ENCODE data around the gene POU3F1.

Gene POU3F1

DNA sequence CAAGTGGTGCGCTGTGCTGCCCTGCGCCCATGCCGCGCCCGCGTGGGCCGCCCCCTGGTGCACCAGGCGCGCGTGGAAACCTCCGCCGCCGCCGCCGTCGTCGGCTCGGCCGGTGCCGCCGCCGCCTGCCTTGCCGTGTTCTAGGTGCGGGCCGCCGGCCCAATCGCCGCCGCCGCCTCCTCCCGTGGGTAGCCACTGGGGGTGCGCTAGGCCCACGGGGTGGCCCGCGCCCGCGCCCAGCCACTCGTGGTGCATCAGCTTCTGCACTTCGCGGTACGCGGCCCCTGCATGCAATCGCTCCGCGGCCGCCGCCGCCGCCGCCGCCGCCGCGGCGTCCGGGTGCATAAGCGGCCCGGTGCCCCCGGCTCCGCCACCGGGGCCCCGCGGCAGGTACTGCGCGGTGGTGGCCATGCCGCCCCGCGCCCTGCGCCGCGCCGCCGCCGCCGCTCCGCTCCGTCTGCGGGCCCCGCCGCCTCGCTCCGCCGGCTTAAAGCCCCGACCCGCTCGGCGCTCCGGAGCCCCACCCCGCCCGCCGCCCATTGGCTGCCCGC lies at the start of gene POU3F1:
Gene POU3F1 (minus strand): TSS at position 461 of the 551 bp plus-strand sequence. CDS start 50 bp downstream, at position 411.
- no peak for DNase-seq

DNA sequence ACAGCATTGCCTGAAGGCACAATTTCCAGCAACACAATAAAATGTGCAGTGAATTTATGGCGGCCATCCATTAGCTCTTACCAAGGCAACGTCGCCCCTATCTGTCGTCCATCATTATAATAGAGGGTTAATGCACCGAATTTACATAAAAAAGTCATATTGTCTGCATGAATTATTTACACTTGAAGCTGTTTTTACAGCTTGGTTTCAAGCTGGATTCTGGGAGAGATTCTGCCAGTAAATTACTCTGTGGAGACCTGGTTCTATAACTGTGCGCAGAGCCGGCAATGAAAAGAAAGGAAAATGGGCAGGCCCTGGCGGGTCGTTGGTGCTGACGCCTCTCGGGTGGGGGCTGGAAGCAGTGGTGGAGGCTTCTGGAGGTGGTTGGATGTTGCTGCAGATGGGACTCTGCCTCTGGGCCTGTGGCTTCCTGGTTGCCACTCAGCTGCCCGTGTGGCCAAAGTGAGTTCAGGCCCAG lies 48.9 kb upstream of the POU3F1 start:
- DNase-seq: no peak

DNA sequence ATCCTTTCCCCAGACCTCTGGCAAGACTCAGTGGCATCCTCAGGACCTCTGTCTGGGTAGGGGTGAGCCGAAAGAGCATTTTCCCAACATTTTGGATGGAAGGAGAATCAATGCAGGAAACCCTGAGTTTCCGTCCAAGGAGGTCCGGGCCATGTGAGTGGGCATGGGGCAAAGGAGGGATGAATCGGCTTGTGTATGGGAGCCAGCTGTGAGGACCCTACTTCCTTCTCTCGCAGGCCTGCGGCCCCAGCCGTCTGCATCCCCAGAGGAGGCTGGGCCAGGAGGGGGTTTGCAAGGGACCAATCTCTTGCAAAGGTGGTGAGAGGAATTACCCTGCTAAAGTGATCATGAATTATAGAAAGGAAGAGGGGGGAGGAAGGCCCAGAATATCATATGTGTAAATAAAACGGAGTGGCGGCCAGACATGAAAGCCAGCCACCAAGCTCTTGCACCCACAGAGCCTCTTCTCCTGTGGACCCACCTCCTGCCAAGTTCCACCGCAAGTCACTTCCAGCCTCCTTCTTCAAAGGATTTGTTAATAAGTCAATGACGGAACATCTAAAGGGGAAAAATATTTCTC lies 48.2 kb upstream of the POU3F1 start:
- no peak for DNase-seq

DNA sequence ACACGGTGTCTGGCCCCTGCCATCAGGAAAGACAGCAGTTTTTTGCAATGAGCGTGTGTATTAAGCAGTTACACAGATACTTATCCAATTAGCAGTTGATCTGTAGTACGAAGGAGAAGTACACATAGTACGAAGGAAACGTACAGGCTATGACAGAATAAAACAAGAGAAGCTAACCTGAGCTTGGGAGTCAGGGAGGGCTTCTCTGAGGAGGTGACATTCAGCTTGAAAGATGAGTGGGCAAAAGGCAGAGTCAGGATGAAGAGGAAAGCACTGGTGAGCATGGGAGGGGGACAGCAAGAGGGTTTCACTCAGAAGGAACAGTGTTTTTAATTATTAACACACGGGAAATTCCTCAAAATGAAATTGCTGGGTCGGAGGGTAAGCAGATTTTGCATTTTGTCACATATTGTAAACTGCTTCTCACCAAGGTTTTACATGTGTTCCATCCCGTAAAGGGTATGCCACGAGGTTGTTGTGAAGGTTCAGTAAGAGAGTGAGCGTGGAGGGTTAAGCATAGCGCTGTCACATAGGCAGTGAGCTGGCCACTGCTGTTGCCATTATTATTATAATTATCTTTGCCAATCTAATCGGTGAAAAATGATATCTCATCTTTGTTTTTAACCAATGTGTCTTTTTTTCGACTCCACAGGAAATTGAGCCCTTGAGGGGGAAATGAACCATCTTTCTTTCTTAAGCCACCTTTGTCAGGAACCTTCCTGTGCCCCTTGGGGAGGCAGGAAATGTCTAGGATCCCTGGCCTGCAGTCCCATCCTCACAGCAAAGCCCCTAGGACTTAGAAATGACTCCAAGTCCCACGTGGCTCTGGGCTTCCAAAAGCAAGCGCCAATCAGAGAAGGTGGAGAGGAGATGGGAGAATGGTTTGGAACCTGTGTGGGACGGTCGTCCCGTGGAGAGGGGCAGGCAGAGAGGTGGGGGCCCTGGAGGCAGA lies 47.3 kb upstream of the POU3F1 start:
- DNase-seq: no peak

DNA sequence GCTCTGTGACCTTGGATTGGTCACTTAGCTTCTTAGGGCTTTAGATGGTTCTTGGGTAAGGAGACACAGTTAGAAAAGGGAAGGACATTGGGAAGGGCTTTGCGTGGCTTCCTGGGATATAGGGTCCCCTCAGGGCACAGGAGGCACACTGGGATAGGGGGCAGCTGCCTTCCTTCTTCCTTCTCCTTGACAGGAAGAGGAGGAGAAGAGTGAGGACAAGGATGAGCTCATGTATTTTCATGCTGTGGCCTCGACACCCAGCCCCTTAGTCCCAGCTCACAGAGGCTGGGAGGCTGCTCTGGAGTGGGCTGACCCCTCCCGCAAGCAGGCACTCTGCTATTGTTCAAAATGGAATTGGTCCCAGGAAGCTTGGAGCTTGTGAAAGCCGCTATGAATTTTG lies 45.7 kb upstream of the POU3F1 start:
- no peak for DNase-seq

DNA sequence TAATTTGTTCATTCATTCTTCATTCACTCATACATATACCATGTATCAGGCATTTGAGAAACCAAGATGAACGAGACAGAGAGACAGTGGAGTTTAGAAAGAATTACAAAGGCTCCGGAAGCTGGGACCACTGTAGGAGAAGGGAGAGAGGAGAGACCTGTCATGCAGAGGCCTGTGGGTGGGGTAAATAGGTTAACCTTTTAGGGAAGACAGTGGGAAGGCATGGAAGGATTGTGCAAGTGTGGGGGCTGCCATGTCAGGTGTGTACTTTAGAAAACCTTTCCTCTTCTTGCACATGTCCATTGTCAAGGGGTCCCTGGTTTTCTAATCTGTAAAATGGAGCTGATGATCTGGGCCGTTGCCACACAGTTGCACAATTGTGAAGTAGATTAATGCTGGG lies 44.2 kb upstream of the POU3F1 start:
- no peak for DNase-seq

DNA sequence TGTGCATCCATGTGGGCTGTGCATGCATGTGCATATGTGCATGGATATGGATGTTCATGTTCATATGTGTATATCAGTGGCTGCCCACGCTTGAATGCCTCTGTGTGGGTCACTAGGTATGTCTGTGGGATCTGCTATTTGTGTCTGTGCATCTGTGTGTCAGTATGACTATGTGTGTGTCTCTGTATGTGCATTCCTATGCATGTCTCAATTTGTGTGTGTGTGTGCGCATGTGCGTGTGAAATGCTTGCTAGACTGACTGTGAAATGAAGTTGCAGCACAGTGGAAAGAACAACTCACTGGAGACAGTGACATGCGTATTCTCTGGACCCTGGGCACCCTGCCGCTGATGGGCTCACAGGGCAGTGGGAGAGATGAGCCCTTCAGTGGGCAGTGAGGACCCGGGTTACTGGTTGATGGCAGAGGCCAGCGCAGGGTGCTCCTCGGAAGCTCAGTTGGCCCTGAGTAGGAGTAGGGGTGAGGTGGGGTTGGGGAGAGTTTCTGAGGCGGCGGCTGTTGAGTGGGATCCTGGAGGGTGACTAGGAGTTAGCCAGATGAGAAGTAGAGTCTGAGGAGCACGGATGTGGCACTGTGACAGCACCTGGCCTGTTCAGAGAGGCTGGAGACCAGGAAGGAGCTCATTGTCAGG lies 43.2 kb upstream of the POU3F1 start:
- DNase-seq: no peak

DNA sequence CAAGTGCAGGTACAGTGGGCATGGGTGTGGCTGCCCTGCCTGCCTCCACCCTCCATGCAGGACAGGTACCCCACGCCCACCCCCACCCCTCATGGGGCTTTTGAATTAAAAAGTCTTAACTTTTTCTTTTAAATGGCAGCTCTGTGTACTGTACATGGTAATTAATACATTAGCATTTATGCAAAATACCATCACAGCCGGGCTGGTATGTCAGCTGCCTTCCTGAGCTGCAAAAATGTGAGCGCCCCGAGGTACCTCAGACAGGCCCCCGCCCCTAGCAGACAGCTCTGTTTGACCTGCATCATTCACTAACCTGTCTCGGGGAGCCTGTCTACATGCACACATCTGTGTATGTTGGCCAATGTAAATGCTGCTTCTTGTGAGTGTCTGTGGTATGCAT lies 42.2 kb upstream of the POU3F1 start:
- DNase-seq: no peak

DNA sequence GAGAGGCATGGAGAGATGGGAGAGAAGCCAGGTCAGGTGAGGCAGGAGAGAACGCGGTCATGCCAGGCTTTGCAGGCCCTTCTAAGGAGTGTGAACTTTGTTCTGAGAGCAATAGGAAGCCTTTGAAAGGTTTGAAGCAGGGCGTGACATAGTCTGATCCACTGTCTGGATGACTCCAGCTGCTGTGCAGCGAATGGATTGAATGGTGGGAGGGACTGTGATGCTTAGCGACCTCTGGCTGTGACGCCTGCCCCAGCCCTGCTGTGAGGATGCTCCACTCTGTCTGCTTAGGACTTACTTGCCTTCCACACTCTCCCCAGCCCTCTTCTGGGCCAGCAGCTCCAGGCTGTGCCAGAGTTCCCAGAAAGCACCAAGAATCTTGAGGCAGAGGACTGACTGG lies 41.8 kb upstream of the POU3F1 start:
- no peak for DNase-seq

DNA sequence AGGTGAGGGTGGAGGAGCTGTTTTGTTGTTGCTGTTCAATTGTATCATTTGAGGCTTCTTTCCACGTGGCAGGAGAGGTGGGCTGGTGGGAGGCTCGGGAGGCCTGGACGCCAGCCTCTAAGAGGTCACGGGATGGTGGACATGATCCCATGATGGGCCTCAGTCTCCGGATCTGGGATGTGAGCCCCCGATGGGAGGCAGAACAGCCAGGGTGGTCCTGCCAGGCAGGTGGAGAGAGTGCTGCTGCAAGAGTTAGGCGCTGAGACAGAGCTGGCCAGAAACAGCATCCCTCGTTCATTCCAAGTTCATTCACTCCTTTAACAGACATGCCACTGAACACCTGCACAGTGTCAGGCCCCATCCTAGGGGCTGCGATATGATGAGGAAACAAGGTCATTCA lies 41.1 kb upstream of the POU3F1 start:
- DNase-seq: no peak

DNA sequence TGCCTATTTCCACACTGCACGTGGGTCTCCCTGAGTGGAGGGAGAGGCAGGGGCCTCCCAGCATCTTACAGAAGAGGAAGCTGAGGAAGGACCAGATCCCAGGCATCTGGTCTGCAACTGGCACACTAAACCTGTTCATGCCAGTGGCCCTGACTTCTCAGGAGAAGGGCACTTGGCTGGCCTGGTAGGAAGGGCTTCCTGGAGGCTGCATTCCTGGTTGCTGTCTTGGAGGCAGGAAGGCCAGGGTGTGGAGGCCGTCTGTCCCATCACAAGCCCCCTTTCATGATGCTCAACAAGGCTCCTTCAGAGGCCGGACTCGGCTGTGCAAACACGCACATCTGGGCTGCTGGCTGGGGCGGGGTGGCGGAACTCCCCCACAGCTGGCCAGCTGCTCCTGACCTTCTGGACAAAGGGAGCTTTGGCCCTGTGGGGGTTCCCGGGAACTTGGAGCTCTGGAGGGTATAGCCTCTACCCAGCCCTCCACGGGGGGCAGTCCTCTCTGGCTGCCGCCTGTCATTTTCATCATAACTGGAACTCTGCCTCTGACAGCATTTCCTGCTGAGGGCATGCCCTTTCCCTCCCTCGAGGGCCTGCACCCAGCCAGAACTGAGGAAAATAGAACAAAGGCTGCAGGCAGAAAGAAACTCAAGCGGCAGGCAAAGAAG lies 39.2 kb upstream of the POU3F1 start:
- no peak for DNase-seq

DNA sequence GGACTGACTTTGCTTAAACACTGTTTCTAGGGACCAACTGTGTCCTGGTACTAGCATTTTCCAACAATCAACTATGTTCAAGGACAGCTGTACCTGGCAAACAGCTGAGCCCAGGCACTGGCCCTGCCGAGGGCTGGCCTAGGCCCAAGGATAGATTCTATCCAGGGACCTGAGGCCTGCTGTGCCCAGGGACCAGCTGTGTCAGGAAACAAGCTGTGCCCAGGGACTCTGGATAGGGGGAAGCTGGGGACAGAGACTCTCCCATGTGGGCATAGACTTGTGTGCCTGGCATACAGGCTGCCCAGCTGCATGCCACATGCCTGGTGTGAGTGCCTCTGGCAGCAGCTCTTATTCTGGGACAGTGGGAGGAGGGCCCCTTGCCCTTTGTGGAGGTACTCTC lies 38.1 kb upstream of the POU3F1 start:
- DNase-seq: no peak

DNA sequence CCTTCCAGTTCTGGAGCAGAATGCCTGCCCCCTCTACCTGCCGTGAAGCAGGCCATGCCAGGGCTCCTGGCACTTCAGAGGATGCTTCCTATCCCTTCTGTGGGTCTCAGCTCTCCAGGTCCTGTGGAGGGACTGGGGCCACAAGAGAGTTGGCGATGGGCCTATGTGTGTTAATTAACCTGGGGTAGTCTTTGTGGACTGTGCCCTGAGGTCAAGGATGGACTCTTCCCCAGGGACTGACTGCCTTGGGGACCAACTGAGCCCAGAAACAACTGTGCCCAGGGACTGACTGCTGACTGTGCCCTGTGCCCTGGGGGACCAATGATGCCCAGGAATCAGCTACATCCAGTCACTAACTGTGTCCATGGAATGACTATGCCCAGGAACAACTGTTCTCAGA lies 37.5 kb upstream of the POU3F1 start:
- DNase-seq: no peak

DNA sequence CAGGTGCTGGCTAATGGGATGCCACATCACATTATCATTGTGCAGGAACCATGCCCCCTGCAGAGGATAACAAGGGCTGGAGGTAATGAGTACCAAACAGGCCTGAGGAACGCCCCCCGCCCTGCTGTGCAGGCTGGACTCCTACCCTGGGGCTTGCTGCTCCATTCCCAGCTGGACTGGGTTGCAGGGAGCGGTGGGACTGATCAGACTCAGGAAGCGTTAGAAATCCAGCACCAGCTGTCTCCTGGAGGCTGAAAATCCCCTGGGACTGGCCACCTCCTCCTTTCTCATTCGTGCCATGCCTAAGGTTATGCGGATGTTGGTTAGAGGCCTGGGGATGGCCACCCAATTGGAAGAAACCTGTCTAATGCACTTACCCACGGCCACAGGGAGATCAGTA lies 36.9 kb upstream of the POU3F1 start:
- DNase-seq: no peak

DNA sequence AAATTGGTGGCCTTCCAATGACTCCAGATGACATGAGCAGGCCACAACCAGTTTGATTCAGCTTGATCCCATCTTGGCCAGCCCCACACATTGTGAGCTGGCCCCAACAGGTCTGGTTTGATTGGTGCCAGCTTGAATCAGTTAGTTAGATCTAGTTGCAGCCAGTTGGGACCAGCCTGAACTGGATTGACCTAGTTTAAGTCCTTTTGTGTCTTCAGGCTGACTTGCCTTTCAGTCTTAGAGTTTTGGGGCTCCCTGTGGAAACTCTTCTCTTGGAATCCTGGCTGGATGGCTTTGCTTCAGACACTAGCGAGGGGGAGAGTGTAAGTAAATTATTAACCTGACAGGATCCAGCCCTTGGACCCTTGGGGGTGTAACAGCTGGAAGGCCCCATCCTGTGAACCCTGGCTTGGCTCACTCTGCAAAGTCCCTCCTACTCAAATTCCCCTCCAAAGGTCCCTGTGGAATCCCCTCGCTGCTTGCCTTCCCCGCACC lies 36.2 kb upstream of the POU3F1 start:
- DNase-seq: no peak

DNA sequence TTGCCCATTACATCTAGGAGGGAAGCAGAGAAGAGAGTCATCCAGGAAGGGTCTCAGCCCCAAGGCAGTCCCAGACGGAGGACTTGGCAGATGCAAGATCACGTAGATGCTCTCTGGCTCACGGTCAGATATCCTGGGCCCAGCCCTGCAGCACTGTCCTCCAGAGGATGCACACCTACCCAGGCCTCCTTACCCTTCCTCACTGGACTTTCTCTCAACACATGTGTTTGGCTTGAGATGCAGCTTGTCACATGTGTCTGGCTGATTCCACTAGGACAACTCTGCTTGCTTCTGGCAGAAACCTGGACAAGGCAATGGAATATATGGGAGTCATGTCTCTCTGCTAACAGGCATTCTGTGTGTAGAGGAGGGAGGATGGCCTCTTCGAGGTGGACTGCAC lies 32.4 kb upstream of the POU3F1 start:
- DNase-seq: no peak

DNA sequence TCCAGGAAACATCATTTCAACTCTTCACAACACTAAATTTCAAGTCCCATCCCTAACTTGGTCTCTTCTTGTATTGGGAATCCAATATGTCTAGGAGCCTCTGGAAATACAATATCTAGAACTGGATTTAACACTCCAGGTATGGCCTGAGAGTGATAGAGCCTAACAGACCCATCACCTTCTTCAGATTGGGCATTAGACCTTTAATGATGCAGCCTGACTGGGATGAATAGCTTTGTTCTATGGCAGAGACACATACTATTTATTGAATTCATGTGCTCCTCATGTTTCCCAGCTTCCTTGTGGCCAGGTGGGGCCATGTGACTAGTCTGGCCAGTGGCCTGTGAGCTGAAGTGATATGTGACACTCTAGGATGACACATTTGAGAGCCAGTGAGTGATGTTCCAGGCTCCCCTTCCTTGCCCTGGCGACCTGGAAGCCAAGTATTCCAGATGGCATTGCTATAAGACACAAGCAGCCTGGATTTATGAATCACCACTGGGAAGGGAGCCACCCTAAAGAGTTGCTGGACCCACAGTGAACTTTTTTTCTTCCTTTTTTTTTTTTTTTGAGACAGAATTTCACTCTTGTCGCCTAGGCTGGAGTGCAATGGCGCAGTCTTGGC lies 31.0 kb upstream of the POU3F1 start:
- no peak for DNase-seq

DNA sequence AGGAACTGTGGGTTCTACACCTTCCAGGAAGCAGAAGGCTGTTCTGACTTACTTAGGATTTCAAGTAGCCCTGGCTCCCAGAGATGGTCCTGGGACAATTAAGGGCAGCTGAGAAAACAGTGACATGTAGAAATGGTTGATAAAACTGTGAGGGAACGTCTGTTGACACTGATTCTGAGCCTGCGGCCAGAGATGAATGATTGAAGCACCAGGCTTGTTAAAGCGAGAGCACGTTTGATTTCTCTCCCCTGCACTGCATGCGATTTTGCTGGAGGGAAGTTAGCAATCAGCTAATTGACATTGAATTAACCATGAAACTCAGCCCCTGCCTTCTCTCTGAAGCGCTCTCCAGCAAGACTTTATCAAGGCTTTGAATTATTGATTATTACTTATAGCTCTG lies 29.9 kb upstream of the POU3F1 start:
- no peak for DNase-seq

DNA sequence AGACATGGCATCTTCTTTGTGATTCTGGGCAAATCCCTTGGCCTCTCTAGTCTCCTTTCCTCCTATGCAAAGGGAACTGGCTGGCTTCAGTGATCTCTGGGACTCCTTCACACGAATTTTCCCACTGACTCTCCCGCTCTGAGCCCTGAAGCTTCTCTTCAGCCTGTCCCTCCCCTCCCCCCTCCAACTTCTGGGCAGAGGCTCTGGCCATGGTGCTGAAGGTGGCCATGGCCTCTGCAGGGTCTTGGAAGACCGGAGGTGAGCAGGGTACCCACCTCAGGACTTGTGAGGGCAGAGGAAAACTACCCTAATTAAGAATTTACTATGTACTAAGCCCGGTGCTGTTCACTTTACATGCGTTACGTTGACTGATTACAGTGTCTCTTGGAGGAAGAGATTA lies 29.4 kb upstream of the POU3F1 start:
- DNase-seq: no peak

DNA sequence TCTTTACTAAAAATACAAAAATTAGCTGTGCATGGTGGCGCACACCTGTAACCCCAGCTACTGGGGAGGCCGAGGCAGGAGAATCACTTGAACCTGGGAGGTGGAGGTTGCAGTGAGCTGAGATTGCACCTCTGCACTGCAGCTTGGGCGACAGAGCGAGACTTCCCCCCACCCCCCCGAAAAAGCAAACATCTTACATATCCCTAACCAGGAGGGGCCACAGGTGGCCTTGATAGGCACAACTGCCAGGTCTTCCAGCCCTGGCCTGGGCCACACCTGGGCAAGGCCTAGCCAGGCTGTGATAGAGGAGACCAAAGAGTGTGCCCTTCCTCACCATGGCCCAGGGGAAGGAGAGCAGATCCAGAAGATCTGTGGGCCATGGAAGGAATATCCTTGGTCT lies 28.6 kb upstream of the POU3F1 start:
- no peak for DNase-seq

DNA sequence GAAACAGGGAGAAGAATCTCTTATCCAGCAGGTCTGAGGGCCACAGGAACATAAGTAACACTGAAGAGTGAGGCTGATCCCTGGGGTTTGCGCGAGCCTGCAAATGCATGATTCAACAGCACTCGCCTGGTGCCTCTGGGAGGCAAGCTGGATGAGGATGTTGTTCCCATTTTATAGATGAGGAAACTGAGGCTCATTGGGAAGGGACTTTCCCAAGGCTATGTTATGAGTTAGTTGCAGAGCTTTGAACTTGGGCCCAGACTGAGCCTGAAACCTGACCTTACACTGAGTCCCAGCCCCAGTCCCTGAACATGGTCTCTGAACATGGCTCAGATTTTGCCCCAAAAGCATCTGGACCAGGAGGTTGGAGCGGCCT lies 27.7 kb upstream of the POU3F1 start:
- DNase-seq: no peak

DNA sequence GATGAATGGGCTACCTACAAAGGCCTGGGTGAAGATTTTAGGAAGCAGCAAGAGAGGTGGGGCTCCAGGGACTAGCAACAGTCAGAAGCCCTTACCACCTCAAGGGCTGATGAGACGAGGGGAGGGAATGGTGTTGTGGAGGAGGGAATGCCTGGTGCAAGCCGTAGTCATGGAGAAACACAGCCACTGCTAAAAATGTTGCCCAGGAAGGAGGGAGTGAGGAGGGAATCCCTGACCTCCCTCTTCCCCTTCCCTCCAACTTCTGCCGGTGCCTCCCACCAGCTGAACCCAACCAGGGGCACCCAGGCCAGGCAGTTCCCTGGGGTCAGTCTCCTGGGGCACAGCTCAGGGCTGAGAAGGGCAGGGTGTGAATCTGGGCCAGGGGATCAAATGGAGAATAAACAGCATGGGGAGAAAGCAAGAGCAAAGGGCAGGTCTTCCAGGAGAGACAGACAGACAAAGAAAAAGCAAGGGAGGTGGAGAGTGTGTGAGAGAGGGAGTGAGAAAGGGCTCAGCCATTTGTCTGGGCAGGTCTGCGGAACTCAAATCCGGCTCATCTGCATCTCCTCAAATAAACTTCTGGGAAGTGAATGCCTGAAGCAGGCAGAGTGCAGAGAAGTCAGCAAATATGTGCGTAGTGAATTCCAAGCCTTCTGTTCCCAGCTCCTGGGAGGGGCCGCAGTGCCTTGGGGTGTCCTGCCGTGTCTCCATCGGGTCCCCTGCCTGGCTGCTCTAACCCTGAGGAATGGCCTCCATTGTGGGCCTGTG lies 27.1 kb upstream of the POU3F1 start:
- DNase-seq: no peak
